ENCODE measurements around the gene CSDE1. TPM values are rescaled to one million over a fixed set of nuclear protein-coding genes. Genes with fewer than 3 reads are reported as not detected.

The CSDE1 gene
- total RNA-seq, 3 donors from 2014 or later (not counting 1 experiment from before 2014, with no cell fraction given) = 461 to 473 (median 470) TPM

DNA sequence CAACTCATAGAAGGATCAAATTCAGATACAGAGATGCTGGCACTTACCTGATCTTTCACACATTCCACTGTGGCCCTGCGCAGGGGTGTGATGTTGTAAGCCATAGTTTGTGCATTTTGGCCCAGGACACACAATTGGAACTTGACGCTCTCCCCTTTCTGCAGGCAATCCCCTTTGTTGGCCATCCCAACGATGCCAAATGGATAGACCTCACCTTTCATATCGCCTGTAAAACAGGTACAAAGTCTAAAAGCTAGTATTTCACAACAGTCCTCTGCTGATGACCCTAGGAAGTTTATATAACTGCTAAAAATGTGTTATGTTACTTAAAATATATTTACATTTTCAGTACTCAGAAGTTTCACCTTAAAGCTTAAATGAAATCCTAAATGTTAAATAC is 37.3 kb downstream of the CSDE1 start:
- Mint-ChIP-seq H3K9me3 (no peaks in the 10 kb centered on the region), H3K4me1 (peaks cover 16 to 18% of the 10 kb centered on the region in 2 donors), H3K27ac (peak overlapping the region in 1 of 2 donors; percentile 63), H3K4me3 (no peak overlapping the region), H3K27me3 (ENCODE audit: low read depth in 2 of 2) (no peaks in the 10 kb centered on the region), H3K36me3 (peaks cover 48% of the 10 kb centered on the region)
- no peak for TF ChIP-seq CTCF (IDR thresholded peaks at IDR 0.05)
- peaks cover 76% of the 10 kb centered on the region for H3K36me3 ChIP-seq (ENCODE audit: control insufficient read depth, insufficient read depth, low read length)
- WGBS (ENCODE audit: insufficient coverage) = 99% methylated on average over 4 of the region's 4 CpGs
- no peak overlapping the region for H3K4me3 ChIP-seq (ENCODE audit: low read length)
- DNase-seq (no peak), ATAC-seq (no peak)
- H3K27ac ChIP-seq (ENCODE audit: low read length) = no peak overlapping the region
- no peaks in the 10 kb centered on the region for H3K27me3 ChIP-seq (ENCODE audit: control insufficient read depth, insufficient read depth, low read length)
- peaks cover 11% of the 10 kb centered on the region for H3K4me1 ChIP-seq (ENCODE audit: control insufficient read depth, insufficient read depth, low read length)
- intact Hi-C loops (cut with micrococcal nuclease) = no loop called here
- no peaks in the 10 kb centered on the region for H3K9me3 ChIP-seq (ENCODE audit: control insufficient read depth, insufficient read depth, low read length)

DNA sequence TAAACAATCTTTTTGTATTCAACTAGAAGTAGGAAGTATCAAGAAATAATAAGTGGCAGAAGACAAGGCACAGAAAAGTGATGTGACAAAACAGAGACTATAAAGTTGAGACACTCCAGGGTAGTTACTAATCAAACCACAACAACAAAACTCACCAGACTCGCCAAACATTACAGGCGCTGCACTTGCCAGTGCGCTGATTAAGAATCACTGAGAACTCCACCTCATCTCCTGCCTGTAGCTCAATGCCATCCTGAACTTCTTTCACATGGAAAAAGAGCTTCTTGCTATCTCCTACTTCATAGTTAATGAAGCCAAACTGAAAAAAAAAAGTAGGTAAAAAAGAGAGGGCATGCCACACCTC is 38.4 kb downstream of the CSDE1 start:
- no peaks in the 10 kb centered on the region for H3K9me3 ChIP-seq (ENCODE audit: control insufficient read depth, insufficient read depth, low read length)

DNA sequence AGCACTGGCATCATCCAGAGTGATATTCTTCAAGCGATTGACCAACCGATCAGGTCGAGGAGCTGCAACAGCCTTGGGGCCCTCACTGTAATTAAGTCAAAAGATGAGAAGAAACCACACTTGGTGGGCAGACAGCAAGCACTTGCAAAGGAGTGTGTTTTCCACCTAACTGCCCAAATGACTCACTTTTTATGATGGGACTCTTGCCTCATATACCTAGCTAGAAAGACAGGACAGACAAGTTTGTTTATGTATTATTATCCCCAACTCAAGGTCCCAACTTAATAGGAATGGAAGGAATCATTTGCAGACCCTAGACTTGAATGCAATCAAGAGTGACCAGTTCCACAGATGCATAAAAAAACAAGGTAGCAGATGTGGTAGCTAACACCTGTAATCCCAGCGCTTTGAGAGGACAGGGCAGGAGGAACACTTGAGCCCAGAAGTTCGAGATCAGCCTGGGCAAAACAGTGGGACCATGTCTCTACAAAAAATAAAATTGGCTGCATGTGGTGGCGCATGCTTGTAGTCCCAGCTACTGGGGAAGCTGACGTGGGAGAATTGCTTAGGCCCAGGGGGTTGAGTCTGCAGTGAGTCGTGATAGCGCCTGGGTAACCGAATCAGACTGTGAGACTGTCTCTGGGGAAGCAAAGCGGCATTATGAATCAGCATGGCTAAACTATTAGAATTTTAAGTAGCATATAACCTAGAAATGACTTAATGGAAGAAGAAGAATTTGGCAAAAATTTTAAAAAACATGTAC is 38.9 kb downstream of the CSDE1 start:
- 87% methylated on average over 10 of the region's 11 CpGs for WGBS (ENCODE audit: insufficient coverage)
- DNase-seq = no peak
- H3K4me1 ChIP-seq (ENCODE audit: control insufficient read depth, insufficient read depth, low read length) = peaks cover 13% of the 10 kb centered on the region
- H3K27me3 ChIP-seq (ENCODE audit: control insufficient read depth, insufficient read depth, low read length) = no peaks in the 10 kb centered on the region
- Mint-ChIP-seq H3K9me3 (no peaks in the 10 kb centered on the region), H3K27ac (peak overlapping the region; percentile 18 to 33), H3K27me3 (ENCODE audit: low read depth in 2 of 2) (no peaks in the 10 kb centered on the region), H3K4me1 (peaks cover 18 to 20% of the 10 kb centered on the region in 2 donors), H3K36me3 (peaks cover 41% of the 10 kb centered on the region), H3K4me3 (peak overlapping the region; percentile 15)
- H3K4me3 ChIP-seq (ENCODE audit: low read length) = no peak overlapping the region
- no peak for TF ChIP-seq CTCF (IDR thresholded peaks at IDR 0.05)
- intact Hi-C loops (cut with micrococcal nuclease) = no loop called here
- peaks cover 63% of the 10 kb centered on the region for H3K36me3 ChIP-seq (ENCODE audit: control insufficient read depth, insufficient read depth, low read length)
- H3K9me3 ChIP-seq (ENCODE audit: control insufficient read depth, insufficient read depth, low read length) = no peaks in the 10 kb centered on the region
- ATAC-seq = no peak
- no peak overlapping the region for H3K27ac ChIP-seq (ENCODE audit: low read length)

More for the DNA sequence above, 38.4 kb downstream of the CSDE1 start:
- TF ChIP-seq CTCF (IDR thresholded peaks at IDR 0.05) = no peak
- Mint-ChIP-seq H3K36me3 (peaks cover 46% of the 10 kb centered on the region), H3K4me3 (no peak overlapping the region), H3K27ac (peak overlapping the region; percentile 18 to 33), H3K27me3 (ENCODE audit: low read depth in 2 of 2) (no peaks in the 10 kb centered on the region), H3K9me3 (no peaks in the 10 kb centered on the region), H3K4me1 (peaks cover 17 to 18% of the 10 kb centered on the region in 2 donors)
- Histone ChIP-seq H3K4me1 (ENCODE audit: control insufficient read depth, insufficient read depth, low read length) (peaks cover 13% of the 10 kb centered on the region), H3K36me3 (ENCODE audit: control insufficient read depth, insufficient read depth, low read length) (peaks cover 65% of the 10 kb centered on the region), H3K4me3 (ENCODE audit: low read length) (no peak overlapping the region), H3K27ac (ENCODE audit: low read length) (no peak overlapping the region), H3K27me3 (ENCODE audit: control insufficient read depth, insufficient read depth, low read length) (no peaks in the 10 kb centered on the region)
- WGBS (ENCODE audit: insufficient coverage) = 92% methylated on average over 3 of the region's 3 CpGs
- no peak for DNase-seq
- intact Hi-C loops (cut with micrococcal nuclease) = no loop called here
- no peak for ATAC-seq

Data from natural killer cell (primary cell).